T-helper 2 cell treated with Interferon-gamma antibody and Interleukin-4, amounts not matched to agents 100 ng/mL and 5 ng/mL, for 36 hours (primary cell): ENCODE measurements around the gene RHOT2. TPM values are rescaled to one million over a fixed set of nuclear protein-coding genes. Genes with fewer than 3 reads are reported as not detected.

ENCODE experiments used
- intact Hi-C: fragments of 100-400 bp; cut with micrococcal nuclease; formaldehyde crosslinking; loops from one replicate; pipeline ENCODE4 v1.15.1; 2023
- total RNA-seq: library from RNA; stranded (reverse); gene quantifications from 2 replicates; pipeline ENCODE4 v1.2.3, GENCODE V29; 2022

RHOT2 gene
- total RNA-seq, 1 donor from 2014 or later = 130 TPM

DNA sequence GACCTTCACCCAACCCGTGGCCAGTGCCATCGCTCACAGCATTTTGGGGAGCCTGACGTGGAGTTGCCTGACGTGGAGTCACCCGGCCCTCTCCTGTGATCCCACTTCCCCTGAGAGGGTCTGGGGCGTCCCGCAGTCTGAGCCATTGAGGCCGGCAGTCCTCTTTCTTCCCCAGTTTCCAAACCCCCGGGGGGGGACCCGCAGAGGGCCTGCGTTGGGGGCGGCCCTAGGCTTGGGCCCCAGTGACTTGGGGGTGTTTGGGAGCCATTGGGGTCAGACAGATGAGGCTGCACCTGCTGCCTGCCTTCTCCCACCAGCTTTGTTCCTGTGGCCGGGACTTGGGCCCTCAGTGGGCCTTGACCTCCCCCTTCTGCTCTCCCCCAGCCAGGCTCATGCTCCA is 1.7 kb downstream of the RHOT2 start:
- intact Hi-C loops = no loop called here

DNA sequence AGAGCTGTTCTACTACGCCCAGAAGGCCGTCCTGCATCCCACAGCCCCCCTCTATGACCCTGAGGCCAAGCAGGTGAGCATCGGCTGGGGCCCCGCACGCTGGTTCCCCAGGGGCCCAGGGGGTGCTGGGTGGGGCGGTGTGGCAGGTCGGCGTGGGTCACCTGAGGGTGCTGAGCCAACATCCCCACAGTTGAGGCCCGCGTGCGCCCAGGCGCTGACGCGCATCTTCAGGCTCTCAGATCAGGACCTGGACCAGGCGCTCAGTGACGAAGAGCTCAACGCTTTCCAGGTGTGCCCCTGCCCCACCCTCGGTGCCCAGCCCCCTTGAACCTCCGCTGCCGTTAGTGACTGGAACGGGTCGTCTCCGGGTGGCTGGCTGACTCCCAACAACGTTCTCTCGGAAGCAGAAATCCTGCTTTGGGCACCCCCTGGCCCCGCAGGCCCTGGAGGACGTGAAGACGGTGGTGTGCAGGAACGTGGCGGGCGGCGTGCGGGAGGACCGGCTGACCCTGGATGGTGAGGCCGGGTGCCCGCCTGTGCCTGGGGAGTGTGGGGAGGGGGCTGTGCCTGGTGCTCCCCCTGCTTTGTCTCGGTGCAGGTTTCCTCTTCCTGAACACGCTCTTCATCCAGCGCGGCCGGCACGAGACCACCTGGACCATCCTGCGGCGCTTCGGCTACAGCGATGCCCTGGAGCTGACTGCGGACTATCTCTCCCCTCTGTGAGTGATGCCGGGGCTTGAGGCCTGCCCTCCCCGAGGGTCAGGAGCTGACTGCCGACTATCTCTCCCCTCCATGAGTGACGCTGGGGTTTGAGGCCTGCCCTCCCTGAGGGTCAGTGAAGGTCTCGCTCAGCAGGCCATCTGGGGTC is 2.8 kb downstream of the RHOT2 start:
- intact Hi-C loops = no loop called here

DNA sequence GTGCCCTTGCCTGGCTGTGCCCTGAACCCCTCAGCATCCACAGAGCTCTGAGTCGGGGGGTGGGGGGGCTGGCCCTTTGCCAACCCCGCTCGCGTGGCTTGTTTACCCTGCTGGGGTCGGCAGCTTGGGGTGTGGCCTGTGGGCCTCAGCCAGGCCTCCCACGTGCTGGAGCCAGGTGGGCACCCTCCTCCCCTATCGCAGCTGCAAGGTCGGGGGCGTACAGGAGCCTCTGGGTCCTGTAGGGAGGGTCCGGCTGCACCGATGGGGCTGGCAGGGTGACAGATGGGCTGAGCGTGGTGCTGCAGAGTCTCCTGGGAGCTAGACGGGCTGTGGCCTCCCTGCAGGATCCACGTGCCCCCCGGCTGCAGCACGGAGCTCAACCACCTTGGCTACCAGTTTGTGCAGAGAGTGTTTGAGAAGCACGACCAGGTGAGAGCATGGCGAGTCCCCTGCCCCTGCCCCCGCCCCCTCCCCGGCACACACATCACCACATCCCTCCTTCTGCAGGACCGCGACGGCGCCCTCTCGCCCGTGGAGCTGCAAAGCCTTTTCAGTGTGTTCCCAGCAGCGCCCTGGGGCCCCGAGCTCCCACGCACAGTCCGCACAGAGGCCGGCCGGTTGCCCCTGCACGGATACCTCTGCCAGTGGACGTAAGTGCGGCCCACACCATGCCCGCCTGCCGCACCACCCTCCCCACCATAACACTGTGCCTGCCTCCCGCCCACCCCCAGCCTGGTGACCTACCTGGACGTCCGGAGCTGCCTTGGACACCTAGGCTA is 3.6 kb downstream of the RHOT2 start:
- intact Hi-C loops = no loop called here

DNA sequence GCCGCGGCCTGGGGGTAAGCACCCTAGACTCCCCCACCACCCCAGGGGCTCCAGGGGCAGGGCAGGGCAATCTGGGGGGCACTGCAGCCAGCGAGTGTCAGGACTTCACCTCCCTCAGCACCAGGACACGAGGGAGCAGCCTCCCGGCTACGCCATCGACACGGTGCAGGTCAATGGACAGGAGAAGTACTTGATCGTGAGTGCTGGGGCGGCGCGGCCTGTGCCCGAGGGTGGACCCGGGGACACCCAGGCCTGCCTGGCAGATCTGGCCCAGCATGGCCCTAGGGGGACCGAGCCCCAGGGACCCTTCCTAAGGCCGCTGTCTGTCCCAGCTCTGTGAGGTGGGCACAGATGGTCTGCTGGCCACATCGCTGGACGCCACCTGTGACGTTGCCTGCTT is 4.4 kb downstream of the RHOT2 start:
- intact Hi-C loops = no loop called here

DNA sequence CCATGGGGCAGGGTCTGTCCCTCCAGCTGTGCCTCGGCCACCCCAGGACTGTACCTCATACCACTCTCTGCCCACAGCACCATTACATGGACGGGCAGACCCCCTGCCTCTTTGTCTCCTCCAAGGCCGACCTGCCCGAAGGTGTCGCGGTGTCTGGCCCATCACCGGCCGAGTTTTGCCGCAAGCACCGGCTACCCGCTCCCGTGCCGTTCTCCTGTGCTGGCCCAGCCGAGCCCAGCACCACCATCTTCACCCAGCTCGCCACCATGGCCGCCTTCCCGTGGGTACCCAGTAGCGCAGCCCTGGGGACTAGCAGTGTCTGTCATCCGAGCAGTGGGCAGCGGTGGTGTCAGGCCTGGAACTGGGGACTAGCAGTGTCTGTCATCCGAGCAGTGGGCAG is 4.9 kb downstream of the RHOT2 start:
- intact Hi-C loops = no loop called here

DNA sequence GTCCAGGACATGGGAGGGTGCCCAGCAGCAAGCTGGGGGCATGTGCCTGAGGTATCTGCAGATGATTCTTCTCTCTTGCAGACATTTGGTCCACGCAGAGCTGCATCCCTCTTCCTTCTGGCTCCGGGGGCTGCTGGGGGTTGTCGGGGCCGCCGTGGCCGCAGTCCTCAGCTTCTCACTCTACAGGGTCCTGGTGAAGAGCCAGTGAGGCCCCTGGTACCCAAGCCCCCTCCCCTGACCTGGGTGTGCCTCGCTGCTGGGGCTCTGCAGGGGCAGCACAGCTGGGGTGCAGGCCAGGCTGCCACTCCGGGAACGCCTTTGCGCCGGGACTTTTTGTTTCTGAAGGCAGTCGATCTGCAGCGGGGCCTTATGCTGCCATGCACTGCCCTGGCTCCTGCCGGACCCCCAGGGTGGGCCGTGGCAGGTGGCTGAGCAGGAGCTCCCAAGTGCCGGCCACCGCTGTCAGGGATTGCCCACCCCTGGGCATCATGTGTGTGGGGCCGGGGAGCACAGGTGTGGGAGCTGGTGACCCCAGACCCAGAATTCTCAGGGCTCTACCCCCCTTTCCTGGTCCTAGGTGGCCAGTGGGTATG is 5.6 kb downstream of the RHOT2 start:
- intact Hi-C loops = no loop called here

DNA sequence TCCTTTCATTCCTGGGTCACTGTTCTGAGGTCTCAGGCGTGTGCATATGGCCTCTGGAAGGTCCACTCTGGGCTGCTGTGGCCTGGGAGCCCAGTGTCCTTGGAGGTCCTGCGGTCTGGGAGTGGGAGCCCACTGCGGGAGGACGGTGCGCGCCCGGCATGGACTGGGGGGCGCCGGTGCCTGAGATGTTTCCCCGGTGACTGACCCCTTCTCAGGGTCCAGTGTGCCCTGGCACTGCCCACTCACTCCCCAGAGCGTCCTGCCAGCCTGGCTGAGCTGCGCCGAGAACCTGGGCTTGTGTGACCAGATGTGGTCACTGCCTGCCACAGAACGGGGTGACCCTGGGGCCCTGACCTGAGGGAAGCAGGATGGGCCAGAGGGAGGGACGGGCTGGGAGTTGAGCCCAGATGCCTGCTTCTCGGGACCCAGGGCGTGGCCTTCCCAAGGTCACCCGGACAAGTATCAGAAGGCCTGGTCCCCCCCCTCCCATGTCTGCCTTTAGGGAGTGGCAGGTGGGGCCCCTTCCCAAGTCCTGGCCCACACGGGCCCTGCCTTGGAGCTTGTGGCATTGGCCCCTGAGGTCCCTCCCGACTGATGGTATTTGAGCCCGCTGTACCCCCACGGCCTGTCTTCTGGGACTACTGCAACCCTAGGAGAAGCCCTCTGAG is 6.4 kb downstream of the RHOT2 start:
- intact Hi-C loops = no loop called here

DNA sequence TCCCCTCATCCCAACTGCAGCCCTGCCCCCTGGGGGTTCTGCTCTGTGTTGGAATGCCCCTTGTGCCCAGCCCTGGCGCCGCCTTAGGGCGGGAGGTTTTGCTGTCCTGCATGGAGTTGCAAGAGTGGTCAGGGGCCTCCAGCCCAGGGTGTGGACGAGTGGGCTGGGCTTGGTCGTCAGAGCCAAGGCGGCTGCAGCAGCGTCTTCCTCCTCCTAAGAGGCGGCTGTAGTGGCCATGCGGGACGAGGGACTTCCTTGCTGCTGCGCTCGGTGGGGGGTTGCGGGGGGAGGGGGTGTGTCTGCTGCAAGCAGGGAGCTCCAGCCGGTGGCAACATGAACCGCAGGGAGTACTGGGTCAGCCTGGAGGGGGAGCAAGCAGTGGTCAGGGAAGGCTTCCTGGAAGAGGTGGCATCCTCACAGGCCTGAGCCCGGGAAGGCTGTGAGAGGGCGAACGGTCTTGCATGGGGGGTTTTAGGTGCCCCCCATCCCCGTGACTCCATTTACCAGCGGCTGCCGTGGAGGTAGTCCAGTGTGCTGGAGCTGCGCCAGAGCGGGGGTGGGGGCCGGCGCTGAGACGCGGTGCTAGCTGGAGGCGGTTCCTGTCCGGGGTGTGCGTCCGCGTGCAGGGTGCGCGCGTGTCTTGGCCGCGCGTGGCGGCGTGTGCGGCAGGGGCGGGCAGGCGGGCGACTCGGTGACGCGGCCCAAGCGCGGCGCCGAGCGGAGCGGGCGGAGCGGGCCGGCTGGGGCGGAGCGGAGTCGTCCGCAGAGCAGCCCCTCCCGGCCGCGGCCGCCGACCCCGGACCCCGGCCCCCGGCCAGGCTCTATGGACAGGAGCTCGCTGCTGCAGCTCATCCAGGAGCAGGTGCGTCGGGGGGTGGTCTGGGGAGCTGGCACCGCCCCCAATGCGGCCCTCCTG is 7.3 kb downstream of the RHOT2 start, which contains the start of gene RHBDL1:
Gene RHBDL1 (plus strand): TSS at position 704 of the 916 bp plus-strand sequence. CDS start 120 bp downstream, at position 824.
- intact Hi-C loops = no loop called here

DNA sequence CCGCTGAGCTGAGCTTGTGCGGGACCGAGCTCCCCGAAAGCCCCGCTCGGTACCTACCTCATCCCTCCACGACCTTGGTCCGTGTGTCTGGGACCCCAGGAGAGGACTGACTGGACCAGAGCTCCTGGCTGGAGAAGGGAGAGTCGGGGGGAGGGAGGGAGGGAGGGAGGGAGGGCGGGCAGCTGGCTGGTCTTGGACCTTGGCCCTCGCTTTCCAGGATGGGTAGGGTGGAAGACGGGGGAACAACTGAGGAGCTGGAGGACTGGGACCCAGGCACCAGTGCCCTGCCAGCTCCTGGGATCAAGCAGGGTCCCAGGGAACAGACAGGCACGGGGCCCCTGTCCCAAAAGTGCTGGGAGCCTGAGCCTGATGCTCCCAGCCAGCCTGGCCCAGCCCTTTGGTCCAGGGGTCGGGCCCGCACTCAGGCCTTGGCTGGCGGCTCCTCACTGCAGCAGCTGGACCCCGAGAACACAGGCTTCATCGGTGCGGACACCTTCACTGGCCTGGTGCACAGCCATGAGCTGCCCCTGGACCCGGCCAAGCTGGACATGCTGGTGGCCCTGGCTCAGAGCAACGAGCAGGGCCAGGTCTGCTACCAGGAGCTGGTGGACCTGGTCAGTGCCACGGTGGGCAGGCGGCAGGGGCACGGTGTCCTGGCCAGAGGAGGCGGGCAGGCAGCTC is 8.1 kb downstream of the RHOT2 start:
- intact Hi-C loops = no loop called here

DNA sequence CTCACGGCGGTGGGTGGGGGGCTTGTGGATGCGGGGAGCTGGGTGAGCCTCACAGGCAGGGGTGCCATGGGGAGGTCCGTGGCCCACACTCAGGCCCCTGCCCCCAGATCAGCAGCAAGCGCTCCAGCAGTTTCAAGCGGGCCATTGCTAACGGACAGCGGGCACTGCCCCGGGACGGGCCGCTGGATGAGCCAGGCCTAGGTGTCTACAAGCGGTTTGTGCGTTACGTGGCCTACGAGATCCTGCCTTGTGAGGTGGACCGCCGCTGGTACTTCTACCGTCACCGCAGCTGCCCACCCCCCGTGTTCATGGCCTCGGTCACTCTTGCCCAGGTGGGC is 8.6 kb downstream of the RHOT2 start:
- intact Hi-C loops = no loop called here

DNA sequence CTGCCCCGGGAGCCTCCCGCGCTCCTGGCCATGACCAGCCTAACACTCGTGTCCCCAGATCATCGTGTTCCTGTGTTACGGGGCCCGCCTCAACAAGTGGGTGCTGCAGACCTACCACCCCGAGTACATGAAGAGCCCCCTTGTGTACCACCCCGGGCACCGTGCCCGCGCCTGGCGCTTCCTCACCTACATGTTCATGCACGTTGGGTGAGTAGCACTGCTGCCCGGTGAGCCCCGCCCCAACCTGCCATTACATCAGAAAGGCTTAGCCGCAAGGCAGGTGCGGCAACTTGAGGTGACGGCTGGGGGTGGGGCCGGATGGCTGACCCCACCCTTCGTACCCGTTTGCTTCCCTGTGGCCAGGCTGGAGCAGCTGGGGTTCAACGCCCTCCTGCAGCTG is 9.0 kb downstream of the RHOT2 start:
- intact Hi-C loops = no loop called here

DNA sequence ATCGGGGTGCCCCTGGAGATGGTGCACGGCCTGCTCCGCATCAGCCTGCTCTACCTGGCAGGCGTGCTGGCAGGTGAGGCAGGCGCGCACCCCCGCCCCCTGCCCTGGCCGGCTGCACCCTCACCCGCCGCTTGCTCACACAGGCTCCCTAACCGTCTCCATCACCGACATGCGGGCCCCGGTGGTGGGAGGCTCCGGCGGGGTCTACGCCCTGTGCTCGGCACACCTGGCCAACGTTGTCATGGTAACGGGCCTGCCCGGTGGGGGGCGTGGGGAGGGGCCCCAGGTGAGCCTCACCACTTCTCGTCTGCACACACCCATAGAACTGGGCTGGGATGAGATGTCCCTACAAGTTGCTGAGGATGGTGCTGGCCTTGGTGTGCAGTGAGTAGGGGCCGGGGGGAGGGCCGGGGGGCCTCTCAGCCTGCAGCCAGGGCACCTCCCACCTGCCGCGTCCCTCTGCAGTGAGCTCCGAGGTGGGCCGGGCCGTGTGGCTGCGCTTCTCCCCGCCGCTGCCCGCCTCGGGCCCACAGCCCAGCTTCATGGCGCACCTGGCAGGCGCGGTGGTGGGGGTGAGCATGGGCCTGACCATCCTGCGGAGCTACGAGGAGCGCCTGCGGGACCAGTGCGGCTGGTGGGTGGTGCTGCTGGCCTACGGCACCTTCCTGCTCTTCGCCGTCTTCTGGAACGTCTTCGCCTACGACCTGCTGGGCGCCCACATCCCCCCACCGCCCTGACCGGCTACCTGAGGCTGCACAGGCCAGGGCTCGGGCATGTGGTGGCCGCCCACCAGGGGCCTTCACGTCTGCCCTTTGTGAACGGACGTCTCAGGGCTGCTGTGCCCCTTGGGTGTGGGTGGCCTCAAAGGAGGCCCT is 9.6 kb downstream of the RHOT2 start:
- intact Hi-C loops = no loop called here

DNA sequence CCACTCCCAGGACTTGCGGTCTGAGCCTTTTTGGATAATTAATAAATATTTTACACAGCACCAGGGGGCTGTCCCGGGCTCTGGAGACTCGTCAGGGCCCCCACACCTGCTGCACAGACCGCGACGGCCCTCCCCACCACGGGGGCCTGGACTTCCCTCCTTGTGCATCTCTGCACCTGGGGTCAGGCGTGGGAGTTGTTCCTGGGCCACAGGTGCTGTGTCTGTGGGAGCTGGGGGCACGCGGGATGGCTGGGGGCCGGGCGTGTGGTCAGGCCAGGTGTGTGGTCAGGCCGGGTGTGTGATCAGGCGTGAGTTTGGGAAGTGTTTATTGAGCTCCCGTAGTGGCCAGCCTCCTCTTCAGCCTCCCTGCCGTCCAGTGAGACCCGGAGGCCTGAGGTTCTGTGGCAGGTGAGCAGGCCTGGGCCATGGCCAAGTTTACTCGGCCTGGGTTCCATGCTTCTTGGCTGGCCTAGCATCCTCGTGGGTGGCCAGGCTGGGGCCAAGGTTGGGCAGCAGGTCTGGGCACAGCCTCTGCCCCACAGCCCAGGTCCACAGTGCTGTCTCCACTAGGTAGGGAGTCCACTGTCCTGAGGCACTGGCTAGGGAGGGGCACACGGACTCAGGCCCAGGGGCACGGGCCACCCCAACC is 10.4 kb downstream of the RHOT2 start:
- intact Hi-C loops = no loop called here

DNA sequence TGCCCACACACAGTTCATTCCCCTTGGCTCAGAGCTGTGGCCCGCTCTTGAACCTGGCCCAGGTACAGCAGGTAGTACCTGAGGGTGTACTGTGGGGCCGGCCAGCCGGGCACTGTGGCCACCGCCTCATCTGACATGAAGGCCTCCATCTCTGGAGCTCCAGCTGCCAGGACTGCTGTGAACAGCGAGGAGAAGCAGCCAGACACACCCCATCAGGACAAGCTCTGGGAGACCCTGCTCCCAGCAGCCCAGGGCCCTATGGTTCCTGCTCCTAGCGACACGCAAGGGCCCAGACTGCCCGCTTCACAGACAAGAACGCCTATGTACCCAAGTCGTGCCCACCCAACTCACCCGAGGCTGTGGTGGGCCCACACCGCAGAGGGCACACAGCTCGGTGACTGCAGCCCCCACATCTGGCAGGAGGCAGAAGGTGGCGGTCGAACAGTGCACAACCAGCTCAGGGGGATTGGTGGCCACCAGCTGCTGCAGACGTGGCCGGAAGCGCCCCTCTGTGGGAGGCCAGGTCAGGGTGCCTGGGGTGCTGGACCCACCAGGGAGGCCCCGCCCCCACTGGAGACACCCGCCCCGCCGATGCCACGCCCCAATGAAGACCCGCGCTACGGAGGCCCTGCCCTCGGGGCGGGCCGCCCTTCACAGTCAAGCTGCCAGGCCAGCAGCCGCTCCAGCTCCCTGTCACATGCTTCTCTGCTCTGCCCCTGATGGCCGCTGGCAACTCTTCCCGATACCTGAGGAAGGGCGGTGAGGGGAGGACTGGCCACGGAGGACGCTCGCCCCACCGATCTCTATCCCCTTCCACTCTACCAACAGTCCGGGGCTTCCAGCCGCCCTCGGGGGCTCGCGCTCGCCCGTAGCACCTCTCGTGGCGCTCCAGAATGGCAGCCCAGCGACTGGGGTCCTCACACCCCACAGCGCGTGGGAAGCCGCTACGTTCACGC is 11.2 kb downstream of the RHOT2 start:
- intact Hi-C loops = loop anchor here (1.0 kb wide), 1 partner anchor 11 kb away; the partner anchor contains the start of gene RHOT2

DNA sequence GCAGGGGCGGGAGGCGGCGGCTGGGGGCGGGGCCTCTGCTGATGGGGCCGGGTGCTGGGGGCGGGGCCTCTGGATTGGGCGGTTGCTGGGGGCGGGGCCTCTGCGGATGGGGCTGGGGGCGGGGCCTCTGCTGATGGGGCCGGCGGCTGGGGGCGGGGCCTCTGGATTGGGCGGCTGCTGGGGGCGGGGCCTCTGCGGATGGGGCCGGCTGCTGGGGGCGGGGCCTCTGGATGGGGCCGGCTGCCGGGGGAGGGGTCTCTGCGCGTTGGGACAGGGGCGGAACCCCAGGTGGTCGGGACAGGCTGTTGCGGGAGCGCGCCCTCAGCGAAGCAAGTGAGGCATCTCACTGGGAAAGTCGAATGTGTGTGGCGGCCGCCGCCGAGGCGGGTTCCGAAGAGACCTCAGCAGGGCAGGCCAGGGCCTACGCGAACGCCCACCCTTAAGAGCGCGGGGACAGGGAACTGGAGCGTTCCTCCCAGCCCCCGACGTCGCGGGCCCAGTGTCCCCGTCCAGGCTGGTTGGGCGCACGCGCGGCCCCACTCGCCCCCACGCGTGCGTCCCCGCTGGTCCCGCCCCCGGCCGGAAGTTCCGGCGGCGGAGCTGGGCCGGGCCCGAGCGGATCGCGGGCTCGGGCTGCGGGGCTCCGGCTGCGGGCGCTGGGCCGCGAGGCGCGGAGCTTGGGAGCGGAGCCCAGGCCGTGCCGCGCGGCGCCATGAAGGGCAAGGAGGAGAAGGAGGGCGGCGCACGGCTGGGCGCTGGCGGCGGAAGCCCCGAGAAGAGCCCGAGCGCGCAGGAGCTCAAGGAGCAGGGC is 12.1 kb downstream of the RHOT2 start, which contains the start of gene STUB1:
Gene STUB1 (plus strand): TSS at position 597 of the 811 bp plus-strand sequence. CDS start 116 bp downstream, at position 713.
- intact Hi-C loops = loop anchor here (1.0 kb wide), 2 partner anchors 12 to 43 kb away; partner anchors contain the start of gene RHOT2

DNA sequence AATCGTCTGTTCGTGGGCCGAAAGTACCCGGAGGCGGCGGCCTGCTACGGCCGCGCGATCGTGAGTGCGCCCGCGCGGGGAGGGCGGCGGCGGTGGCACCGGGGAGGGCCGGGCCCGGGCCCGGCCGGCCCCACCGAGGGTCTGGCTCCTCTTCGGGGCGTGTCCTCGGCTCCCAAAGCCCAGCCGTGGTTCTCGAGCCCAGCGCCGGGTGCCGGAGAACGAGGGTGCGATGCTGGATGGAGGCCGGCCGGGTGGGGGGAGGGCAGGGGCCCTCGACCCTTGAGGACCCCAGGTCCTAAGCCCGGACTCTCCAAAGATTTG is 12.7 kb downstream of the RHOT2 start:
- intact Hi-C loops = loop anchor here (1.0 kb wide), 1 partner anchor 43 kb away; no protein-coding TSS in a partner anchor
